A673 (cell line): ENCODE measurements around the gene MT1B. TPM values are rescaled to one million over a fixed set of nuclear protein-coding genes. Genes with fewer than 3 reads are reported as not detected.

Experiments
- BruUV-seq: library from RNA; stranded (reverse); fragments of 400-500 nt; replicated peaks from 2 replicates; lab custom pipeline; 2021; lab: Mats Ljungman, UMichigan
- CTCF ChIA-PET: fragments of 300-600 bp; sonication (Branson Sonifier 250); formaldehyde crosslinking; loops from one replicate; lab custom pipeline; 2022; ENCODE audit warnings: antibody characterized with exemption; lab: Charles Lee
- POLR2A ChIA-PET: fragments of 300-600 bp; sonication (Branson Sonifier 250); formaldehyde crosslinking; loops from one replicate; lab custom pipeline; 2022; ENCODE audit warnings: antibody characterized with exemption; ENCODE audit not compliant: low non-redundant PET; lab: Charles Lee
- DNase-seq: peaks from one replicate; pipeline ENCODE4 v3.0.0-alpha.2; 2015; ENCODE audit warnings: low spot score
- H3K27ac ChIP-seq: fragments of 200-600 bp; sonication (generic); 2 replicates; pipeline ENCODE4 v1.5.1; 2016; ENCODE audit warnings: mixed run types, low read depth, mild to moderate bottlenecking, mixed read lengths, antibody characterized with exemption, low read length; ENCODE audit not compliant: poor library complexity, severe bottlenecking
- H3K27me3 ChIP-seq: fragments of 200-600 bp; sonication (generic); replicated peaks from 2 replicates; pipeline ENCODE4 v1.6.1; 2017; ENCODE audit warnings: mixed run types, low read depth, mild to moderate bottlenecking, mixed read lengths, antibody characterized with exemption, low read length; ENCODE audit not compliant: insufficient read depth, poor library complexity
- H3K36me3 ChIP-seq: fragments of 200-600 bp; sonication (generic); 2 replicates; pipeline ENCODE4 v1.6.1; 2016; ENCODE audit warnings: mixed run types, mild to moderate bottlenecking, mixed read lengths, antibody characterized with exemption, low read length; ENCODE audit not compliant: insufficient read depth, poor library complexity, severe bottlenecking
- H3K4me1 ChIP-seq: fragments of 200-600 bp; sonication (generic); 2 replicates; pipeline ENCODE4 v1.6.1; 2017; ENCODE audit warnings: mixed run types, mild to moderate bottlenecking, mixed read lengths, antibody characterized with exemption, low read length; ENCODE audit not compliant: insufficient read depth, poor library complexity, severe bottlenecking
- H3K4me3 ChIP-seq: fragments of 200-600 bp; sonication (generic); 2 replicates; pipeline ENCODE4 v1.5.1; 2016; ENCODE audit warnings: low read depth, mixed run types, mild to moderate bottlenecking, mixed read lengths, low read length; ENCODE audit not compliant: poor library complexity, severe bottlenecking
- H3K9me3 ChIP-seq: fragments of 200-600 bp; sonication (generic); 2 replicates; pipeline ENCODE4 v1.6.1; 2016; ENCODE audit warnings: mixed run types, low read depth, mild to moderate bottlenecking, mixed read lengths, antibody characterized with exemption, low read length; ENCODE audit not compliant: poor library complexity, severe bottlenecking
- EZH2 ChIP-seq: fragments of 200-600 bp; sonication (generic); IDR thresholded peaks from 2 replicates; pipeline ENCODE4 v1.6.1; 2017; ENCODE audit warnings: borderline replicate concordance, low read depth, mild to moderate bottlenecking, mixed read lengths, antibody characterized with exemption, low read length; ENCODE audit not compliant: poor library complexity, severe bottlenecking
- intact Hi-C: fragments of 100-400 bp; cut with micrococcal nuclease; formaldehyde crosslinking; loops from one replicate; pipeline ENCODE4 v1.10.0; 2022; ENCODE audit not compliant: unreplicated experiment
- total RNA-seq: library from RNA; stranded (reverse); gene quantifications from 2 replicates; pipeline ENCODE4 v1.2.3, GENCODE V29; 2021
- TF ChIP-seq, protein P1 (sequence below): fragments of 300-800, 200-600 bp; sonication (generic); conservative IDR thresholded peaks from 2 replicates; pipeline ENCODE4 v1.5.1; 2017; ENCODE audit warnings: low read depth, mild to moderate bottlenecking, antibody characterized with exemption, low read length, moderate library complexity, mixed read lengths

The MT1B gene
- total RNA-seq, 1 experiment from 2014 or later: not detected

- Histone ChIP-seq H3K27me3 (no peaks in the 10 kb centered on the region), H3K27ac (no peak overlapping the region), H3K4me3 (peak overlapping the region; percentile 51), H3K9me3 (no peaks in the 10 kb centered on the region), H3K4me1 (no peaks in the 10 kb centered on the region), H3K36me3 (no peaks in the 10 kb centered on the region)
- TF ChIP-seq EZH2: no peak
- ChIA-PET POLR2A (no interaction called here), CTCF (interaction anchor here (0.9 kb wide), 1 partner anchor 9 kb away, joined by 3 read pairs; no protein-coding TSS in a partner anchor)
- DNase-seq: no peak
- intact Hi-C loops: loop anchor here (5.0 kb wide), 1 partner anchor 76 kb away; the partner anchor contains the start of gene MT2A
- BruUV-seq: TSS peak; percentile 90
Measured at GRCh38 chr16:56682703-56683397, 31.2 kb downstream of the MT1B start.

DNA sequence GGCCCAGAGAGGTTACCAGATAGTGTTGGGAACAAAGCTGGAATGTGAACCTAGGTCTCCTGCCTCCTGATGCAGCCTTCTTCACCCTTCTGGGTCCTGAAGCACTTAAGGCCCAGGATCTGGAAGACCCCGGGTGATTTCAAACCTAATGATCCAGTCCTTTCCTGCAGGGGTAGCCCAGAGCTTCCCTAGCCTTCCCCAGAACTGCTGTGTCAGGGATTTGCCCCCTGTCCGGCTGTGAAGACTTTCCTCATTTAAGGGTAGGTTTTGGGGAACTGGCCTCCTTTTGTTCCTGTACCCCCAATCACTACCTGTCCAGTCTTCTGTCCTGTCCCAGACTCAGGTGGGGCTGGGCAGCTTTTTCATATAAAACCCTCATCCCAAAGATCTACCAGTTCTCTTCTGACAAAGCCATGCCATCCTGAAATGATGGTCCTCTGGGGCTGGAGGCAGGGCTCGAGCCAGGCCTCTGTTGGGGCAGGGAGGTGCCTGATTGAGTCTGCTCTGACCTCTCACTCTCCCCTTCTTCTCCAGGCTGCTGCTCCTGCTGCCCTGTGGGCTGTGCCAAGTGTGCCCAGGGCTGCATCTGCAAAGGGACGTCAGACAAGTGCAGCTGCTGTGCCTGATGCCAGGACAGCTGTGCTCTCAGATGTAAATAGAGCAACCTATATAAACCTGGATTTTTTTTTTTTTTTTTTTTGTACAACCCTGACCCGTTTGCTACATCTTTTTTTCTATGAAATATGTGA lies 31.9 kb downstream of the MT1B start:
- no peak overlapping the region for H3K27ac ChIP-seq
- no peak for TF ChIP-seq EZH2
- TF ChIP-seq, protein P1, sequence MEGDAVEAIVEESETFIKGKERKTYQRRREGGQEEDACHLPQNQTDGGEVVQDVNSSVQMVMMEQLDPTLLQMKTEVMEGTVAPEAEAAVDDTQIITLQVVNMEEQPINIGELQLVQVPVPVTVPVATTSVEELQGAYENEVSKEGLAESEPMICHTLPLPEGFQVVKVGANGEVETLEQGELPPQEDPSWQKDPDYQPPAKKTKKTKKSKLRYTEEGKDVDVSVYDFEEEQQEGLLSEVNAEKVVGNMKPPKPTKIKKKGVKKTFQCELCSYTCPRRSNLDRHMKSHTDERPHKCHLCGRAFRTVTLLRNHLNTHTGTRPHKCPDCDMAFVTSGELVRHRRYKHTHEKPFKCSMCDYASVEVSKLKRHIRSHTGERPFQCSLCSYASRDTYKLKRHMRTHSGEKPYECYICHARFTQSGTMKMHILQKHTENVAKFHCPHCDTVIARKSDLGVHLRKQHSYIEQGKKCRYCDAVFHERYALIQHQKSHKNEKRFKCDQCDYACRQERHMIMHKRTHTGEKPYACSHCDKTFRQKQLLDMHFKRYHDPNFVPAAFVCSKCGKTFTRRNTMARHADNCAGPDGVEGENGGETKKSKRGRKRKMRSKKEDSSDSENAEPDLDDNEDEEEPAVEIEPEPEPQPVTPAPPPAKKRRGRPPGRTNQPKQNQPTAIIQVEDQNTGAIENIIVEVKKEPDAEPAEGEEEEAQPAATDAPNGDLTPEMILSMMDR: no peak
- intact Hi-C loops: loop anchor here (5.0 kb wide), 1 partner anchor 76 kb away; the partner anchor contains the start of gene MT2A
- H3K4me3 ChIP-seq: no peak overlapping the region
- DNase-seq: no peak
- CTCF ChIA-PET: interaction anchor here (0.9 kb wide), 1 partner anchor 10 kb away, joined by 3 read pairs; no protein-coding TSS in a partner anchor
- H3K27me3 ChIP-seq: no peaks in the 10 kb centered on the region
- no TSS peak for BruUV-seq
- H3K9me3 ChIP-seq: no peaks in the 10 kb centered on the region
- POLR2A ChIA-PET: no interaction called here
- H3K4me1 ChIP-seq: no peaks in the 10 kb centered on the region
- no peaks in the 10 kb centered on the region for H3K36me3 ChIP-seq

GRCh38 chr16:56684256-56684925 lies 32.7 kb downstream of the MT1B start:
- CTCF ChIA-PET: no interaction called here
- H3K4me1 ChIP-seq: peaks cover 4% of the 10 kb centered on the region

More at GRCh38 chr16:56684256-56684925, 32.7 kb downstream of the MT1B start:
- Histone ChIP-seq H3K27ac (no peak overlapping the region), H3K27me3 (no peaks in the 10 kb centered on the region), H3K4me3 (no peak overlapping the region), H3K36me3 (no peaks in the 10 kb centered on the region), H3K9me3 (no peaks in the 10 kb centered on the region)
- no TSS peak for BruUV-seq
- POLR2A ChIA-PET: no interaction called here
- no peak for DNase-seq
- intact Hi-C loops: loop anchor here (5.0 kb wide), 1 partner anchor 77 kb away; the partner anchor contains the start of gene MT2A
- TF ChIP-seq, protein P1: no peak
- TF ChIP-seq EZH2: no peak
